Neural progenitor cell (in vitro differentiated cells): ENCODE data around the gene TMEM170A.

ENCODE experiments used
- CTCF ChIP-seq: fragments of 200-600 bp; sonication (generic); IDR thresholded peaks from 2 replicates; pipeline ENCODE4 v1.5.1; 2017; ENCODE audit warnings: antibody characterized with exemption, mild to moderate bottlenecking
- EZH2 ChIP-seq: fragments of 200-600 bp; sonication (generic); IDR thresholded peaks from 2 replicates; pipeline ENCODE4 v1.6.1; 2017; ENCODE audit warnings: antibody characterized with exemption, mild to moderate bottlenecking, moderate library complexity
- EZH2phosphoT487 ChIP-seq: fragments of 200-600 bp; sonication (generic); IDR thresholded peaks from 2 replicates; pipeline ENCODE4 v1.6.1; 2017; ENCODE audit warnings: antibody characterized with exemption

- TF ChIP-seq CTCF (no peak), EZH2 (no peak), EZH2phosphoT487 (no peak)
These were observed 17.0 kb upstream of the TMEM170A start for GRCh38 chr16:75481475-75481874.
